T-helper 22 cell (primary cell): ENCODE measurements around the gene ZSWIM7.
"Not testable (repeated sequence)": the region's sequence is repeated elsewhere in the genome, so short reads cannot be mapped to it uniquely, and the experiment has no call there.

Source experiments
- DNase-seq: peaks from one replicate; pipeline ENCODE4 v3.0.0-alpha.2; 2020; ENCODE audit warnings: low read depth

Gene ZSWIM7

DNA sequence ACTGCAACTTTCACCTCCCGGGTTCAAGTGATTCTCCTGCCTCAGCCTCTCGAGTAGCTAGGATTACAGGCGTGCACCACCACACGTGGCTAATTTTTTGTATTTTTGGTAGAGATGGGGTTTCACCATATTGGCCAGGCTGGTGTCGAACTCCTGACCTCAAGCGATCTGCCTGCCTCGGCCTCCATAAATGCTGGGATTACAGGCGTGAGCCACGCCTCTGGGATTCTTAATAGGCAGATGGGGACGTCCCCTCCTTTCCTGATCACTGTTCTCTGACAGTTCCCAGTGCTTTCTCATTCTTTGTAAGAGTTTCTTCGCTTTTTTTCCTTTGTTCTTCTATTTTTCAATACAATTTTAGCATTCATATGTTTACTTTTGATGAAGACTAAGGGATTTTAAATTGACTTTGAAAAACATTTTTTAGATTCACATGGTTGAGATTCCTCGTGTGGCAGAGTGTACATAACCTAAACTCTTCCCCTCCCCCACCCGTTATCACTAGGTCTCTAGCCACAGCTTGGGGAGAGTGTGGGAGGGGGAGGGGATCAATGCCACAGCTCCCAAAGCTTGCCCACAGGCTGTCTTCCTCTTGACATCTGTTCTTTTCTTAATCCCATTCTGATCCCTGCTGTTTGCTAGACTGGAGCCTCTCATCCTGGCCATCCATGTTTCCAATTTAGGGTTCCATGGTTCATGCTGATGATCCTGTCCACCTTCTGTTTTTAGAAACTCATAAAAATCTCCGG, 43.5 kb downstream of the ZSWIM7 start:
- DNase-seq, result no peak

DNA sequence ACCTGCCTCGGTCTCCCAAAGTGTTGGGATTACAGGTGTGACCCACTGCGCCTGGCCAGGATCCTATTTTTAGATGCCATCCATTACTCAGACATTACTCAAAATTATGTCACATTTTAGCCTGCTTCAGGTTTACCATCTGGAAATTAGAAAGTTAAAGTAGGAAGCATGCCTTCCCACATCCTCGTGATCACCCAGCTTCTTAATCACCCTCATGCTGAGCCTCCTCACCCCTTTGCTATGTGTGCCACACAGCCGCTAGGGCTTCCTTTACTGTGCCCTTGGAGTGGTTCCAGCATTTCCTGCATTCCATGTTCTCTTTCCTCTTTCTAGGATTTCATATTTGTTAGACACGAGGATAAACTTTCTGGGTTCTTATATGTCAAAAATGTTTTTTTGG, 45.3 kb downstream of the ZSWIM7 start:
- no peak for DNase-seq

GRCh38 chr17:15952916-15953790, 46.4 kb downstream of the ZSWIM7 start:
- DNase-seq, result no peak

DNA sequence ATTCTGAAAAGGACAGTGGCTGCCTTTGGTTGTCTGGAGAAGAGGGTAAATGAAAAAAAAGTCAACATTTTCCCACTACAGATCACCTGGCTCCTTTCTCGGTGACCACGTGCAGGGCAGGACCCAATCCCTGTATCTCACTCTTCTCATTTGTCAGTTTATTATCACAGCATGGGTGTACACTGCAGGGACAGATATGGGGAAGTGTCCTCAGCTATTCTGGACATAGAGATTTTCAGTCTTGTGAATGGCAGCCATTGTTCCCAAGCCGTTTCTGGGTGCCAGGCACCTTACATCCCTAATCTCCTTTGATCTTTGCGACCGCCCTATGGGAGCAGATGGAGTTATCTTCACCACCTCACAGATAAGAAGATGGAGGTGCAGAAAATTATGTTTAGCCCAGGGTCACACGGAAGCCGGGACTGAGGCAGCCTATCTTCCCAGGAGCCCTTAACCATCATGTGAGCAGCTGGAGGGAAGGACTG, 47.4 kb downstream of the ZSWIM7 start:
- no peak for DNase-seq

DNA sequence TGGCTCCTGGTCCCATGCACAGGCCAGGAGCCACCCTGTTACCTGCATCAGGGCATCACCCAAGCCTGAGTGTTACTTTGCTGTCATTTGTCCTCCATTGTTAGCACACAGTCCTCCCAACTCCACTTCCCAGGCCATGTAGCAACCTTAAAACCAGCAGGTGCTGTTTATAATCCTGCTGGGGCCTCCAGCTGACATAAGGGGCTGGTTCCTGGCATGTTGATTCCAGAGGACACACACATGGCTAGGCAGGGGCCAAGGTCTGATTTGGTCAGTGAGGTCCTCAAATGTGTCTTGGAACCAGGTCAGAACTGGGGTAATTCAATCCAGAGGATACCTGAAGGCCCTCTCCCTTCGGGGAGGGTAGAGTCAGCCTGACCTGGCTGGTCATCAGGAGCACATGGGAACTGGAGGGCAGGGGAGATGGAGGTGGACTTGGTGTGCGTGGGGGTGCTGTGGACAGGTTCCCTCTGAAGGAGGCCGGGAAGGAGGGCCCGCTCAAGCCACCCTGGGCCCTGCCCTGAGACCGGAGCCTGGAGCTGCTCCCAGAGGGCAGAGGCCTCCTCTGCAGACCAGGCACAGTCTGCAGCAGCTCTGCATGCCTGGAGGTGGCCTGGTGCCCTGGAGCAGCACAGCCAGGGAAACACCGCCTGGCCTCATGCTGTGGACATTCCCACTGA, 48.0 kb downstream of the ZSWIM7 start:
- no peak for DNase-seq

DNA sequence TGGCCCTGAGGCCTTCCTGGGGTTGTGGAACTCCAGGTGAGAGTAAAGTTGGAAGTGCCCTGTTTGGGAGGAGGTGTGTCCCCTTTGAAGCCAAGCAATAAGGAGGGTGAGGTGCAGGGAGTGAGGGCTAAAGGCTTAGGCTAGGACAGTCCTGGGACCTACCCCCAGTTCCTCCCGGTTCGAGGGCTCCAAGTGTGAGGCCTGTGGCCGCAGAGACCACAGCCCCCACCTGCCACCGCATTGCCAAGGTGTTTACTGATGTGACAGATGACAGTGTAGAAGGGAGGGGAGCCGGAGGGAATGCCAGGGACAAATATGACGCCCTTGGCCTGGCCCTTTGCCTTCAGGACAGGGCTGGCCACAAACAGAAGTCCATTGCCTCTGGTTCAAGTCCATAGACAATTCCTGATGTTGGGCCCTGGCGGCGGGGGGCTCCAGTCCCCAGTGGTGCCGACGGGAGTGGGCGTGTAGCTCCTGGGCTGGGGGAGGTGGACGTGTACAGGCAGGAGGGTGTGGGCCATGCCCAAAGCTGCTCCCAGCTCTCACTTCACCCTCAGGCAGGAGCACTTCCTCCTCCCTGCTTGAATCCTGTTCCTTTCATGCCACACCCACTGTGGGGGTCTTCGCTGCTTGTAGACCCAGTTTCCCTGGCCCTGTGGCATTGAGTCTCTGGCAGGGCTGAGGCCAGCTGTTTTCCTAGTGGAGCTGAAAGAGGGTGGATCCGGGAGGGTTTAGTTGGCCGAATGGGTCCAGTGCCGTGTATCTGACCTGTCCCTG, 51.3 kb downstream of the ZSWIM7 start:
- DNase-seq, result no peak

DNA sequence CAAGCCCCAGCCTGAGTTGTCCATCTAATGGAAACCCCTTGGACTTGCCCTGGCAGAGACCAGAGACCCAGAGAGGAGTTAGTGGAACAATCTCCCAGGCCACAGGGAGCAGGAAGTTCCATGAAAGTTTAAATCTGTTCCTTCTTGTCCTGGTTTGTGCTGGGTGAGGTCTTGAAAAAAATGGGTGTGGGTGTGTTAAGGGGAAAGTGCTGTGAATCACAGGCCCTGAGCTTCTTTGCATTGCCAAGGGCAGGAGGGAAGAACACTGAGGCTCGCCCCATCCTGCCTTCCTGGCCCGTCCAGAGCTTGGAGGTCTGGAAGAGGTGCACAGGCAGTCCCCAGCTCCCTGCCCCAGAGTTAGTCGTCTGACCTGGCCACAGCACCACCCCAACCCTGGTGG, 52.2 kb downstream of the ZSWIM7 start:
- no peak for DNase-seq

DNA sequence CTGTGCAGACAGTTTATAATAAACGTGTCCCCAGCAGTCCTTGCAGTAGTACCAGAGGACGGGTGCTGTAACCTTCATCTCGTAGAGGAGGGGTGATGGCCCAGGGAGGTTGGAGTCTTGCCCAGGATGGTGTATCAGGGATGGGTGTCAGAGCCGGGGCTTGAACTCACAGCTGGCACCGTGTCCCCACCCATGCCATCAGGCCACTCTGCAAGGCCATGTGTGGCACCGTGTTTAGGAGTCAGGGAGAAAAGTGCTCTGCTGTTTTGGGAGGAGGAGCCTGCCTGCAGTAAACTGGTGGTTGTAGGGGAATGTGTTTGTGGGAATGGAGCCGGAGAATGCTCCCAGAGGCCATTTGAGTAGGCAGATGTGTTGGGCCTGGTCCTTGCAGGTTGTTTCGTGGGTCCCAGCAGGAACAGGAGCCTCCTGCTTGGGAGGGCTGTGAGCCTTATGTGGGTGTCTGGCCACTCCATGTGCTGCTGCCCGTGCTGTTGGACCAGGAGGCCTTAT, 52.8 kb downstream of the ZSWIM7 start:
- DNase-seq, result no peak

GRCh38 chr17:15945527-15946191, 53.8 kb downstream of the ZSWIM7 start:
- no peak for DNase-seq

DNA sequence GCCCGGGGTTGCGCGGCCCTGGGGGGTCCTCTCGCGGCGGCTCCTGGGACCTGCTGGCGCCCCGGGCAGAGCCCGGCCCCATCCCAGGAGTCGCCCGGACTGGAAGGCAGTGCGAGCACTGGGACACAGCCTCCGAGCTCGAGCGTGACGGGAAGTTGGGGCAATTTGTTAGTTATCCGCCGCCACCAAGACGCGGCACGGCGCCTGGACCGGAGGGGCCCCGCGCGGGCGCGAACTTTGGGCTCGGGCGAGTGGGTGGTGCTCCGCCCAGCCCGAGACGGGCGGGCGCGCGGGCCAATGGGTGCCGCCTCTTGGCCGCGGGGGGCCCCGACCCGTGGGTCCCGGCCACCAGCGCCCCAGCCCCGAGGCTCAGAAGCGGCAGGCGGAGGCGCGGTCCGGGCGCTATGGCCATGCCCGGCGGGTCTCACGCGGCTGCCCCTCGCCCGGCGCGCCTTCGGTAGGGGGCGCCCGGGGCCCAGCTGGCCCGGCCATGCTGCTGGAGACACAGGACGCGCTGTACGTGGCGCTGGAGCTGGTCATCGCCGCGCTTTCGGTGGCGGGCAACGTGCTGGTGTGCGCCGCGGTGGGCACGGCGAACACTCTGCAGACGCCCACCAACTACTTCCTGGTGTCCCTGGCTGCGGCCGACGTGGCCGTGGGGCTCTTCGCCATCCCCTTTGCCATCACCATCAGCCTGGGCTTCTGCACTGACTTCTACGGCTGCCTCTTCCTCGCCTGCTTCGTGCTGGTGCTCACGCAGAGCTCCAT, 54.6 kb downstream of the ZSWIM7 start, which contains the start of gene ADORA2B:
TSS of gene ADORA2B (plus strand) at position 372 of the 768 bp plus-strand sequence. CDS start at position 491, 119 bp downstream.
- DNase-seq, result no peak

GRCh38 chr17:15943971-15944758, 55.3 kb downstream of the ZSWIM7 start:
- DNase-seq, result no peak

DNA sequence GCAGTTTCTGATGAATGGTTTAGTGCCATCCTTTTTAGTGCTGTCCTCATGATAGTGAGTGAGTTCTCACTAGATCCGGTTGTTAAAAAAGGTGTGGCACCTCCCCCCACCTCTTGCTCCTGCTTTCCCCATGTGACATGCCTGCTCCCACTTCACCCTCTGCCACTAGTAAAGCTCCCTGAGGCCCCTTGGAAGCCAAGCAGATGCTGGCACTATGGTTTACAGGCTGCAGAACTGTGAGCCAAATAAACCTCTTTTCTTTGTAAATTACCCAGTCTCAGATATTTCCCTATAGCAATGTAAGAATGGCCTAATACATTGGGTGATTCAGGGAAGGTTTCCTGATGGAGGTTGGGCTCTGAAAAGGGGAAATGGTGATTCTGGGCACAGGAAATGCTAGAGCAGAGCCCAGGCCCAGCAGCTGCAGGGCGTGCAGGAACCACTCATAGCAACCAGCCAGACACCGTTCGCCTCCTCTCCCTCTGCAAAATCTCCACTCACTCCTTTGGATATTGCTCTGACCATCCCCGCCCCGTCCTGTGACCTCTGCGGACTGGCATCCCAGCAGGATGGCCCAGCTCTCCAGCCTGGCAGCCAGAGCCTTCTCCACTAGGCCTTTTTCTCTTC, 57.2 kb downstream of the ZSWIM7 start:
- DNase-seq, result no peak

DNA sequence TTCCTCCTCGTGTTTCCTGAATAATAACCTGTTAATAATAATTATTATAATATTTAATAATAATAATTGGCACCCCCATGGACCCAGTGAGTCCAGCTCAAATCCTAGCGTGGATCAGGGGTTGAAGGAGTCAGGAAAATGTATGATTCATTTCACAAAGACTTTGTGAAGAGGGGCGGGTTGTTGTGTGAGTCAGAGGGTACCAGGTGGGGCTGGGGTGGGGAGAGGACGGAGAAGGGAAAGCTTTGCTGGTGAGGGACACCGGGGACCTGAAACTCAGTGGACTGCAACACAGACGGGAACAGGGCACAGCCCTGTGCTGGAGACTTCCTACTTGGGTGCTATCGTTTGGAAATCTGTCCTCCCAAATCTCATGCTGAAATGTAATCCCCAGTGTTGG, 57.7 kb downstream of the ZSWIM7 start:
- DNase-seq, result no peak

GRCh38 chr17:15936481-15936880, 63.0 kb downstream of the ZSWIM7 start:
- DNase-seq, result not testable (repeated sequence)

- DNase-seq, result no peak
These were observed 63.6 kb downstream of the ZSWIM7 start for GRCh38 chr17:15935891-15936290.

DNA sequence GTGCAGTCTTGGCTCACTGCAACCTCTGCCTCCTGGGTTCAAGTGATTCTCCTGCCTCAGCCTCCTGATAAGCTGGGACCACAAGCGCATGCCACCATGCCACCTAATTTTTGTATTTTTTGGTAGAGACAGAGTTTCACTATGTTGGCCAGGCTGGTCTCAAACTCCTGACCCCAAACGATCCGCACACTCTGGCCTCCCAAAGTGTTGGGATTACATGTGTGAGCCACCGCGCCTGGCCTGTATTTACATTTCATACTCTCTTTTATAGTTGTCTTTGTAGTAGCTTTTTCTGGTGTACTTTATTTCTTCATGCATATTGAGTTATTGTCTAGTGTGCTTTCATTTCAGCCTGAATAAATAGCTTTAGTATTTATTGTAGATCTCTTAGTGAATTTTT, 64.6 kb downstream of the ZSWIM7 start:
- DNase-seq, result no peak

GRCh38 chr17:15931394-15931793, 68.1 kb downstream of the ZSWIM7 start:
- no peak for DNase-seq

- no peak for DNase-seq
These were observed 69.1 kb downstream of the ZSWIM7 start for GRCh38 chr17:15930426-15930825.

DNA sequence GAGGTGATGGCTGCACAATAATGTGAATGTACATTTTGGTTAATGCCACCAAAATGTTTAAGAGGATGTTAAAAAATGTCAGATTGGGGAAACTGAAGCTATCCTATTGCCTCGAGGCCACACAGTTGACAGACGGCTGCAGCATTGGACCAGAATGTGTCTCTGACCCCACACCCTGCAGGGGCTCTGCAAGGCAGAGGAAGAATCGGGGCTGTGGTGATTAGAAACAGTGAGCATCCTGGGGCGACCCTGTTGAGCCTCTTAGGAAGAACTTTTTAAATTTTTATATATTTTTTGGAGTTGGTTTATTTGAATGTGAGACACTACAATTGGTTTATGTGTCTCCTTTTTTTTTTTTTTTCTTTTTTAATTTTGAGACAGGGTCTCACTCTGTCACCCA, 69.6 kb downstream of the ZSWIM7 start:
- no peak for DNase-seq
